ENCODE measurements around the gene LSG1. TPM values are rescaled to one million over a fixed set of nuclear protein-coding genes. Genes with fewer than 3 reads are reported as not detected.

Gene LSG1
- total and polyA plus RNA-seq, 4 donors = 8.8 to 31.3 (median 24.9) TPM

DNA sequence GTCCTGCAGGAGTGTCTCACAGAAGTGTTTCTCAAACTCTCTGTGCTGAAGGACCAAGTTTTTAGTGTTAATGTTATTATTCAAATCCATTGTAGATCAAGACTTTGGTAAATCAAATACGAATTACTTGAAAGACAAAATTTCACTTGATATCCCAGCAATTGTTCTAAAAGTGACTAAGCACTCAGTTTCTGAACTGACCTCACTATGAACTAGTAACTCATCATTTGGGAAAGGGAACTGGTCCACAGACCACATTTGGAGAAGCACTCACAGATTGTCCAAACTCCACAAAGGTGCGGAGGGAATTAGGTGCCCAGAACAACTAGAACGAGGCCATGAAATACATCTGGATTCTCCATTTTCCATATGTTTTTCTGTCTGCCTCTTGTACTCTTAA is 39.3 kb upstream of the LSG1 start:
- 96 to 97% methylated on average over 3 of the region's 3 CpGs for WGBS, 2 donors
- no peak for ATAC-seq (ENCODE audit: low FRiP score)
- intact Hi-C loops (cut with DNase I) = no loop called here
- Histone ChIP-seq H3K27me3 (ENCODE audit: control insufficient read depth in 1 of 2, insufficient read depth in 2 of 2, low read length in 1 of 2) (no peaks in the 10 kb centered on the region), H3K27ac (ENCODE audit: low read depth in 1 of 2, low read length in 2 of 2) (no peak overlapping the region), H3K36me3 (ENCODE audit: control insufficient read depth in 1 of 2, insufficient read depth in 2 of 2, low read length in 1 of 2) (no peaks in the 10 kb centered on the region), H3K4me3 (ENCODE audit: low read length in 2 of 2) (no peak overlapping the region), H3K9me3 (ENCODE audit: control insufficient read depth, low read length) (peaks cover 3% of the 10 kb centered on the region), H3K4me1 (ENCODE audit: control insufficient read depth in 1 of 2, insufficient read depth in 2 of 2, low read length in 2 of 2) (no peaks in the 10 kb centered on the region)
- no peak for DNase-seq

DNA sequence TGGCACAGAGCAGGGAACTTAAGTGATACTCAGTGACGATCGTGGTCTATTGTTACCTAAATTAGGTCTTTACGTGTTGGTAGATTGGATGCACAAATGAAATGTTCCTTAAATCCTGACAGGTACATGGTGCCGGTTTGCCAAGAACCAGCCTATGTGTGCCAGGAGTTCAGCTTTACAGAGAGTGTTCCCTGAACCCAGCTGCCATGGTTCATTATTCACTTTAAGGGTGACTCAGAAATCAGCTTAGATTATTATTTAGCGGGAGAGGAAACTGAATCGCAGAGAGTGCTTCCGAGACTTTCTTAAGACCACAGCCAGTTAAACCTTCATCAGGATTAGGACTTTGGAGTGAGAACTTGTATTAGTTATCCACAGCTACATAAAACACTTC is 35.2 kb upstream of the LSG1 start:
- H3K4me1 ChIP-seq (ENCODE audit: control insufficient read depth in 1 of 2, insufficient read depth in 2 of 2, low read length in 2 of 2) = no peaks in the 10 kb centered on the region
- ATAC-seq (ENCODE audit: low FRiP score) (no peak), DNase-seq (no peak)
- intact Hi-C loops (cut with DNase I) = no loop called here
- H3K27me3 ChIP-seq (ENCODE audit: control insufficient read depth in 1 of 2, insufficient read depth in 2 of 2, low read length in 1 of 2) = no peaks in the 10 kb centered on the region
- H3K4me3 ChIP-seq (ENCODE audit: low read length in 2 of 2) = no peak overlapping the region
- H3K9me3 ChIP-seq (ENCODE audit: control insufficient read depth, low read length) = peaks cover 3% of the 10 kb centered on the region
- H3K27ac ChIP-seq (ENCODE audit: low read depth in 1 of 2, low read length in 2 of 2) = no peak overlapping the region
- no peaks in the 10 kb centered on the region for H3K36me3 ChIP-seq (ENCODE audit: control insufficient read depth in 1 of 2, insufficient read depth in 2 of 2, low read length in 1 of 2)
- 93 to 97% methylated on average over 7 of the region's 7 CpGs for WGBS, 2 donors

DNA sequence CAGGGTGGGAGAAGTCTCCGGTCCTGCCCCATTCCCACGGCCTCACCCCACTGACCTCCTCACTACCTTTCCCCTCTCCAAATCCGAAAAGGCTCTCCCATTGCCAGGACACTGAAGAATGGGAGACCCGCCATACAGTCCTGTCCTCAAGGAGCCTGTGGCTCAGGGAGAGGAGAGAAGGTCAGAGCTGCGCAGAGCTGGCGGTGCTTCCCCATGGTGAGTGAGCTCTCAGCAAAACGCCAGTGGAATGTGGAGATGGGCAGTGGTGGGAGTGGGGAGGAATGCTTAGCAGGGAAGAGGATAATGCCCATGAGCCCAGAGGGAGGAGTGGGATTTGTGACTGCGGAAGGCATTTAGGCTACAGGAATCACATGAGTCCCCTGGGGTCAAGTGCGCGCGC is 33.8 kb upstream of the LSG1 start:
- 76 to 89% methylated on average over 11 of the region's 11 CpGs for WGBS, 2 donors
- DNase-seq (no peak), ATAC-seq (ENCODE audit: low FRiP score) (no peak)
- no peak overlapping the region for H3K4me3 ChIP-seq (ENCODE audit: low read length in 2 of 2)
- H3K9me3 ChIP-seq (ENCODE audit: control insufficient read depth, low read length) = peaks cover 3% of the 10 kb centered on the region
- intact Hi-C loops (cut with DNase I) = no loop called here
- H3K4me1 ChIP-seq (ENCODE audit: control insufficient read depth in 1 of 2, insufficient read depth in 2 of 2, low read length in 2 of 2) = no peaks in the 10 kb centered on the region
- no peak overlapping the region for H3K27ac ChIP-seq (ENCODE audit: low read depth in 1 of 2, low read length in 2 of 2)
- H3K36me3 ChIP-seq (ENCODE audit: control insufficient read depth in 1 of 2, insufficient read depth in 2 of 2, low read length in 1 of 2) = no peaks in the 10 kb centered on the region
- H3K27me3 ChIP-seq (ENCODE audit: control insufficient read depth in 1 of 2, insufficient read depth in 2 of 2, low read length in 1 of 2) = no peaks in the 10 kb centered on the region

DNA sequence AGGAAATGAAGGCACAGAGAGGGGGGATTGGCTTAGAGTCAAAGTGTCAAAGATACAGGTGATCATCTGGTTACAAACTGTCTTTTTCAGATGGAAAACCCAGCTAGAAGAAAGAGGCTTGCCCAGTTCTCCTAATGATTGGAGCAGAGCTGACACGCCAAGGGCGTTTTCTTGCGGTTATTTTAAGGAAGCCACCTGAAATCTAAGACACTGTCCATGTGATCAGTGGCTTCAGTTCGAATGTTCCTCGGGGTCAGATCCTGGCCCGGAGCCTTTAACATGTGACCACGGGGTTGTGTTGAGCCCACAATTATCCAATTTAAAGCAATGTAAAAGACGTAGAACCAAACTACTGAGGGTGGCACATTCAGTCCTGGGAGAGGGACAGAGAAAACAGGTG is 33.2 kb upstream of the LSG1 start:
- no peaks in the 10 kb centered on the region for H3K36me3 ChIP-seq (ENCODE audit: control insufficient read depth in 1 of 2, insufficient read depth in 2 of 2, low read length in 1 of 2)
- 85 to 91% methylated on average over 8 of the region's 8 CpGs for WGBS, 2 donors
- H3K4me1 ChIP-seq (ENCODE audit: control insufficient read depth in 1 of 2, insufficient read depth in 2 of 2, low read length in 2 of 2) = no peaks in the 10 kb centered on the region
- H3K4me3 ChIP-seq (ENCODE audit: low read length in 2 of 2) = no peak overlapping the region
- intact Hi-C loops (cut with DNase I) = no loop called here
- ATAC-seq (ENCODE audit: low FRiP score) (no peak), DNase-seq (no peak)
- H3K27ac ChIP-seq (ENCODE audit: low read depth in 1 of 2, low read length in 2 of 2) = no peak overlapping the region
- peaks cover 3% of the 10 kb centered on the region for H3K9me3 ChIP-seq (ENCODE audit: control insufficient read depth, low read length)
- no peaks in the 10 kb centered on the region for H3K27me3 ChIP-seq (ENCODE audit: control insufficient read depth in 1 of 2, insufficient read depth in 2 of 2, low read length in 1 of 2)

DNA sequence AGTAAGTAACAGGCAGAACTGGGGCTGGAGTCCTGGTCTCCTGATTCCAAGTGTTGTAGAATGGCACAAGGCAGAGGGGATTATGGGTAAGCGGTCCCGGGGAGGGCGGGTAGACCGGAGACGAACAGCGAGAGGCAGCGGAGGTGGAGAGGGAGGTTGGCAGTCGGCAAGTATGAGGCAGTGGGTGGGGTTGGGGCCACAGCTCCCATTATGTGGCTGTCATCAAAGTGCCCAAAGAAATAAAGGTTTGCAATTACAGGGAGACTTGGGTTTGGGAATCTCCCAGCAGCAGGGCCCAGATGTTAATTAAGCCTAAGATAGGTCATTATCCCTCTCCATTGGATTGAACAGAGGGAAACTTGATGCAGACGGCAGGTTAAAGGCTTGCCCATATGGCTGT is 30.6 kb upstream of the LSG1 start:
- Histone ChIP-seq H3K9me3 (ENCODE audit: control insufficient read depth, low read length) (no peaks in the 10 kb centered on the region), H3K4me3 (ENCODE audit: low read length in 2 of 2) (no peak overlapping the region), H3K27me3 (ENCODE audit: control insufficient read depth in 1 of 2, insufficient read depth in 2 of 2, low read length in 1 of 2) (no peaks in the 10 kb centered on the region), H3K36me3 (ENCODE audit: control insufficient read depth in 1 of 2, insufficient read depth in 2 of 2, low read length in 1 of 2) (no peaks in the 10 kb centered on the region), H3K4me1 (ENCODE audit: control insufficient read depth in 1 of 2, insufficient read depth in 2 of 2, low read length in 2 of 2) (no peaks in the 10 kb centered on the region), H3K27ac (ENCODE audit: low read depth in 1 of 2, low read length in 2 of 2) (no peak overlapping the region)
- WGBS, 2 donors = 92% methylated on average over 9 of the region's 9 CpGs
- ATAC-seq (ENCODE audit: low FRiP score) (no peak), DNase-seq (no peak)
- intact Hi-C loops (cut with DNase I) = no loop called here

DNA sequence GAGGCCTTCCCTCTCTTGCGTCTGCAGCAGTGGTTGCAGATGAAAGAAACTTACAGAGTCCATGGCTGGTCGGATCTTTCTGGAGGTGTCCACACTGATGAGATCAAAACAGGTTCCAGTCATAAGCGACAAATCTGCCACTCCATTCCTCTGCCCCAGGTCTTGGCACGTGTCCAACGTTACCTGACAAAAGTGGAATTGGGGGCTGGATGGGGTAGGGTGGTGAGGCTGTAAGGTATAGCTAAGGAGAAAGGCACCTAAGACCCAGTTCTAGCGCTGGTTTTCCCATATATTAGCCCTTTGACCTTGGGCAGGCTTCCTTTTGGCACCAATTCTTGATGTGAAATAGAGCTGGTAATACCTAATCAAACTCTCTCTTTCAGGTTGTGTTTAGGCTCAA is 24.7 kb upstream of the LSG1 start:
- 88 to 89% methylated on average over 6 of the region's 6 CpGs for WGBS, 2 donors
- Histone ChIP-seq H3K36me3 (ENCODE audit: control insufficient read depth in 1 of 2, insufficient read depth in 2 of 2, low read length in 1 of 2) (no peaks in the 10 kb centered on the region), H3K9me3 (ENCODE audit: control insufficient read depth, low read length) (no peaks in the 10 kb centered on the region), H3K4me3 (ENCODE audit: low read length in 2 of 2) (no peak overlapping the region), H3K27ac (ENCODE audit: low read depth in 1 of 2, low read length in 2 of 2) (no peak overlapping the region), H3K4me1 (ENCODE audit: control insufficient read depth in 1 of 2, insufficient read depth in 2 of 2, low read length in 2 of 2) (no peaks in the 10 kb centered on the region), H3K27me3 (ENCODE audit: control insufficient read depth in 1 of 2, insufficient read depth in 2 of 2, low read length in 1 of 2) (no peaks in the 10 kb centered on the region)
- ATAC-seq (ENCODE audit: low FRiP score) = no peak
- DNase-seq = no peak
- intact Hi-C loops (cut with DNase I) = no loop called here

DNA sequence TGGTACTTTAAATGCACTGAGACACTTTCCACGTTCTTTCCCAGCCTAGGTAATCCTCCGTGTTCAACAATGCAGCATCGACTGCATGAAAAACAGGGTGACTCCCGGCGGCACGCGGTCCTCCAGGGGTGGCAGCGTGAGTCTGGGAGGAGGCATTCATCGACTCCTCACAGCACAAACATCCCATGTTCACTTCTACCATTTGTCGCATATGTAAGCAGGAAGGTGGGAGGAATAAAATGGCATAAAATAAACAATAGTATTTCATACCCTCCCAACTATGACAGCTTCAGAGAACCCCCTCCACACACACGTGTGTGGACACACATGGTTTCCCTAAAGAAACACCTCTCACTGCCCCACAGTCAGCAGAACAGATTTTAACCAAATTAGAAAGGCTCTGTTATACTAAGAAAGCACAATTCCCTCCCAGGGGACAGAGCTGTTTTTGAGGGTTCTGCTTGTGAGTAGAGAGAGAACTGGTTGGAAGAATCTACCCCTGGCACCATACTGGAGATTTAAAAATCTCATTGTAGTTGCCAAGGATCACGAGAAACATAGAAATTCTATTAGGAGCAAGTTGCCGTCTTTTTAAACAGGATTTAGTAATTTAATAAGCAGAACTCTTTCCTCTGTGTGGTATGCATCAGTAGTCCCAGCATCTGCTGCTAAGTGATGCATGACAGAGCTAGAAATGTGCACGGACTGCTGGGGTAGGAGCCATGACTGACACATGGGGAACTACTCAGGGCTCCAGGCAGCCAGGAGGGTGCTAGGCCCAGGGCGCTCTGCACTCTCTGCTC is 19.7 kb upstream of the LSG1 start:
- no peak overlapping the region for H3K4me3 ChIP-seq (ENCODE audit: low read length in 2 of 2)
- H3K36me3 ChIP-seq (ENCODE audit: control insufficient read depth in 1 of 2, insufficient read depth in 2 of 2, low read length in 1 of 2) = no peaks in the 10 kb centered on the region
- no peaks in the 10 kb centered on the region for H3K27me3 ChIP-seq (ENCODE audit: control insufficient read depth in 1 of 2, insufficient read depth in 2 of 2, low read length in 1 of 2)
- intact Hi-C loops (cut with DNase I) = no loop called here
- no peaks in the 10 kb centered on the region for H3K4me1 ChIP-seq (ENCODE audit: control insufficient read depth in 1 of 2, insufficient read depth in 2 of 2, low read length in 2 of 2)
- no peak for DNase-seq
- no peaks in the 10 kb centered on the region for H3K9me3 ChIP-seq (ENCODE audit: control insufficient read depth, low read length)
- WGBS, 2 donors = 28 to 35% methylated on average over 15 of the region's 15 CpGs
- no peak for ATAC-seq (ENCODE audit: low FRiP score)
- H3K27ac ChIP-seq (ENCODE audit: low read depth in 1 of 2, low read length in 2 of 2) = no peak overlapping the region

DNA sequence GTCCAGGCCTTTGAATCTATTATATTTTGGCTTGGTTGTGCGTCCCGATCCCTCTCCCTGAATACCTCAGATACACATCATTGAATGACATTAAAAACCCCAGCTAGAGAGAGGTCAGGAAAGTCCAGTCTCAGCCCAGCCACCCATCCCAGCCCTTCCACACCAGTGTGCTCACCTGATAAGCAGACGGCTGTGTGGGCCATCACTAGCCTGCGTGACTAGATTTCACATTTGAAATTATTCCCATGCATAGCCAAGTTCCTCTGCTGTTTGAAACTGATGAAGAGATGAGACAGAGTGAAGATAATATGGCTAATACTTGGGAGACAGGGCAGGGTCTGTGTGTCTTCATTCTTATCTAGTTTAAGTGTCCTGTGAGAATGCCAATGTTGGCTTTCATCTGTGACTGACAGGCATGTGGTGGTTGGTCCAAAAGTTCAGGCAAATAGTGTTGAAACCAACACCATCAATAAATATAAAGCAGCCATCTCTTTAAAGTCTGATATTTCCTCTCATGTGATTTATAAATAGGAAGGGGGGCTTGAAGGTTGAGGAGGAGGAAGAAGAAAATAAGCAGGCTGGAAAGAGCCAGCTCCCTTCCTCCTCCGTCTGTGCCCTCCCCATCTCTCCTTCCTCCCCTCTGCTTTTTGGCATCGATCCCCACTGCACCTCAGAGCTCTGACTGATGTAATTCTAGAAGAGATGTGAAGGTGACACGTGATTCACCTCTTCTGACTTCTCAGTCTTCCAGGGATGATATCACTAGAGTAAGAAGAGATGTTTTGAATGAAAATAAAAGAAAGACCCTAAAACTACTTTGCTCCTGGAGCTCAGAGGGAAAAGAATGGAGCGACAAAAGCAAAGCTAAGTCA is 18.7 kb upstream of the LSG1 start:
- H3K27me3 ChIP-seq (ENCODE audit: control insufficient read depth in 1 of 2, insufficient read depth in 2 of 2, low read length in 1 of 2) = peaks cover 0 to under 1% of the 10 kb centered on the region in 2 donors
- H3K9me3 ChIP-seq (ENCODE audit: control insufficient read depth, low read length) = no peaks in the 10 kb centered on the region
- intact Hi-C loops (cut with DNase I) = no loop called here
- H3K27ac ChIP-seq (ENCODE audit: low read depth in 1 of 2, low read length in 2 of 2) = no peak overlapping the region
- ATAC-seq (ENCODE audit: low FRiP score) (no peak), DNase-seq (no peak)
- no peaks in the 10 kb centered on the region for H3K36me3 ChIP-seq (ENCODE audit: control insufficient read depth in 1 of 2, insufficient read depth in 2 of 2, low read length in 1 of 2)
- no peak overlapping the region for H3K4me3 ChIP-seq (ENCODE audit: low read length in 2 of 2)
- H3K4me1 ChIP-seq (ENCODE audit: control insufficient read depth in 1 of 2, insufficient read depth in 2 of 2, low read length in 2 of 2) = no peaks in the 10 kb centered on the region
- 60 to 66% methylated on average over 8 of the region's 8 CpGs for WGBS, 2 donors

Measured in aorta (tissue), 5 donors.